ENCODE results near the gene KHNYN. TPM values are rescaled to one million over a fixed set of nuclear protein-coding genes. Genes with fewer than 3 reads are reported as not detected.

KHNYN gene
- polyA plus RNA-seq, 5 donors, result 41.3 to 53.1 (median 50.2) TPM

DNA sequence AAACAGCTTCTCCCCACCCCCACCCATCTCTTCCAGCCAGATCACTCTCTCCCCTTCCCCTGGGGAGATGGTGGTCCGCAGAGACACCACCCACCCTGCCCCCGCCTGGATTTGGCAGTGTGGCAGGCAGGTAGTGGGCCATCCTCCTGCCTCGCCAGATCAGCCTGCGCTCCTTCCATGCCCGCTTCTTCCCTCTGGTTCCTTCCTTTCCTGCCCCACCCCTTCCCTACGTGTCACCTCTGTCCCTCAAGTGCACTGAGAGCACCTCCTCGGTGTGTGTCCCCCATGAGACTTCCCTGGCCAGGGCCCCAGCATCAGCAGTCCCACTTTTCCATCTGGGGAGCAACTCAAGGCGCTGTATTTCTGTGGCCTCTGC lies 30.3 kb upstream of the KHNYN start:
- no peak for DNase-seq

DNA sequence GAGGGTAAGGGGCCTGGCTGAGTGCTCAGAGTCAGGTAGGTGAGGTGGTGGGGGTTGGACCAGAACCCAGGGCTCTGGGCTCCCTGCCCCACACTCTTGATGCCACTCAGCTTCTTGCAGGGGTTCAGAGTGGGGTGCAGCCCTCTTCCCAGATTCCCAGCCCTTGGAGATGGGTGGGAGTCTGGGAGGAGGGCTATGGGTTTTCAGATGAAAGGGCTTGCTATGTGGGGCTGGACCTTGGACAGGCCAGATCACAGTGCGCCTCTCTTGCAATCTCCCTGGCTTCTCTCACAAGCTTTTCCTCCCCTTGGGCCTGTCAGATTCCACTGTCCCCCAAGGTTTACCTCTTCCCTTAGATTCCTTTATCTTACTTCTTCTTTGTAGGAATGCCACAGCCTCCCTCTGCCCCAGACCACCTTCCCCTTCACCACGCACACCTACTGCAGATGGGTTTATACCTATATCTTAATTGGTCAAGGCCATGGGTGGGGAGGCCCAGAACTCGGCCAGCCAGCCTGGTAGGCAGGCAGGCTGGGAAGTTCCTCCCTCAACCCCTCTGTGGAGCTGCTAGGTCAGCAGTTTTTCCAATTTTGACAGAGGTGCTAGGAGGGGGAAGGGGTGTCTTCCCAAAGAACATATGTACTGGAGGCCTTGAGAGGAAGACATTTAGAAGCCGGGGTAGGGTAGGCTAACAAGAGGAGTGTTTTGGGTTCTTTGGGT lies 29.6 kb upstream of the KHNYN start:
- no peak for DNase-seq

DNA sequence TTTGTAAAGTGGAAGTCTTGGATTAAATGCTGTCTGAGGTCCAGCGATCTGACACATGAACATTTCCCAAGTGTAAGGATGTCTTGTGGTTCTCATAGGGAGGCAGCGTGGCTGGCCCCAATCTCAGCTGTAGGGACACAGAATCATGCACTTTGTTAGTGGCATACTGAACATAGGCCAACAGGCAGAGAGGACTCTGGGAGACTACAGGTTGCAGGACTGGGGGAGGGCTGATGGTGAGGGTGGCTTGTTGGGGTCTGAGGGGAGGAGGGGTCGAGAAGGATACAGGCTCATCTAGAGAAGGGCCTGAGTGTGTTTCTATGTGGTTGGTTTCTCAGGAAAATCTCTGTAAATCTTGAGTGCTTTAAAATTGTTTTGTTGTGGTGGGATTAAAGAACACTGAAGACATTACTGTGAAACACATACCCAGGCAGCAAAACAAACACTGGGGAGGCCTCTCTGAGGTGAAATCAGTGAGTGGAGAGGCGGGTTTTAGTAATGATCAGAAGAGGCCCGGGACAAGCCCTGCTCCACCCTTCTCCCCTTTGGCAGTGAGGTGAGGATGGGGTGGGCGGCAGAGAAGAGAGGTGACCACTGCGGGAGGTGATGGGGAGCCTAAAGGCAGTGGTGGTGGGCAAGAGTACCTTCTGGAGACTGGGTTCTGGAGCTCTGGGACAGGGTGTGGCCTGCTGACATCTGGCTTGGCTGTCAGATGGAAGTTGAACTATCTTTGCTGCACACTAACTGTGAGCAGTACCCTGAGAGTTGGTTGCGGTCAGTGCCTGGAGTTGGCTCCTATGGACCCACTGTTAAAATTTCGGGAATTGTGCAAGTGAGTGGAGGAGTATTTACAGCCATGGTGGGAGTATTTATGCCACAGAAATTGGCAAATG lies 27.7 kb upstream of the KHNYN start:
- DNase-seq, result no peak

DNA sequence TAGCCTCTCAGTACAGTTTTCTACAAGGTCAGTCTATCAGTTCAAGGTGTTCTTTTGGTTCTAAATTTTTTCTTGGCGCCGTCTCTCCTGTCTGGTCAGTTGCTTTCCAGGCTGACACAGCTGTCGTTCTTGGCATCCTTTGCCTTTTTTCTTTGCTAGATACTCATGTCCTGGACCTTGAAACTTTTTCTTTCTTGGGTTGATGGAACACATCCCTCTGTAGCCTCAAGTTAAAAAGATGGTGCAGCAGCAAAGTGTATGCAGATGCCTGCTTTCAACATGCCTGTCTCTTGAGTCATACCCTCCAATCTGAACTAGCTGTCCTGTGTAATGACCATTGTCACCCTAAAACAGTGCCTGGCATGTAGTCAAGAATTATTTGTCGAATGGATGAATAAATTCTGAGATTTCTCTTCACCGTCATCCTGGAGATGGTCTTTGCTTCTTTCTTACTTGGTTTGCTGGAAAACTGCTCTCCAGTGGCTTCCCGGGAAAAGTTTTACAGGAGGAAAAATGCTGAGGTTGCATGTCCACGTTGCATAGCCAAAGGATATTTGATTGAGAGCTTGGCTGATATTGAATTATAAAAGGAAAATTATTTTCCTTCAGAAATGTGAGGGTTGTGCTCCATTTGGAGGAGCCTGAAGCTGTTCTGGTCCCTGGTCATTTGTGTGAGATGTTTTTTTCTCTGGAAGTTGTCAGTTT lies 26.3 kb upstream of the KHNYN start:
- DNase-seq, result peak; percentile 70 to 71

DNA sequence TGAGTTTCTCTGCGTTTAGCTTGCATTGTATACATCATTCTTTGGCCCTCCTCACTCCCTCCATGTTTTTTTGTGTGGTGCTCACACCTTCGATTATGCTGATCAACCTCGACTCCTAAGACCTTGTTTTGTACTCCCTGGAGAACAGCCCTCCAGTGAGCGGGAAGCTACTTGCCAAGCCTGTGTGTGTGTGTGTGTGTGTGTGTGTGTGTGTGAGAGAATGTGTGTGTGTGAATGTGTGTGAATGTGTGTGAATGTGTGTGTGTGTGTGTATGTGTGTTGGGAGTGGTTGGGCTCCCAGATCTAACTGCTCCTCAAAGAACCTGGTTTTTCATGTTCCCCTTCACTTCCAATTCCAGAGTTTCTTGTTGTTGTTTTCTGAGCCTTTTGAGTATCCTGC lies 24.9 kb upstream of the KHNYN start:
- no peak for DNase-seq

DNA sequence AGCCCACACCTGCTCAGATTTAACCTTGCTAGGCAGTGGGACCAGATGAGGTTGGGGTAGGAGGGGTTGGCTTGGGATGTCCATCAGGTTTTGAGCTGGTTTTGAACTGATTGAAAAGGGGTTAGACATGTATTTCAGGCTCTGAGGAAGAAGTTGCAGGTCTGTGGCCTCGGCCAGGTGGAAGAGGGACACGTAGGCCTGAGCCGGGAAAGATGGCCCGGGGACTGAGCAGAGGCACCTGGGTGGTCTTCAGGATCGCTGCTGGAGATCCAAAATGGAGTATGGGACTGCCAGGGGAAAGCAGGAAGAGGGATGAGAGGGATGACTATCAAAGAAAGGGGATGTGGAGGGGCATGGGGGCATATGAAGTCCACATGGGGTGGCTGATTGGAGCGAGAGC lies 23.3 kb upstream of the KHNYN start:
- no peak for DNase-seq

DNA sequence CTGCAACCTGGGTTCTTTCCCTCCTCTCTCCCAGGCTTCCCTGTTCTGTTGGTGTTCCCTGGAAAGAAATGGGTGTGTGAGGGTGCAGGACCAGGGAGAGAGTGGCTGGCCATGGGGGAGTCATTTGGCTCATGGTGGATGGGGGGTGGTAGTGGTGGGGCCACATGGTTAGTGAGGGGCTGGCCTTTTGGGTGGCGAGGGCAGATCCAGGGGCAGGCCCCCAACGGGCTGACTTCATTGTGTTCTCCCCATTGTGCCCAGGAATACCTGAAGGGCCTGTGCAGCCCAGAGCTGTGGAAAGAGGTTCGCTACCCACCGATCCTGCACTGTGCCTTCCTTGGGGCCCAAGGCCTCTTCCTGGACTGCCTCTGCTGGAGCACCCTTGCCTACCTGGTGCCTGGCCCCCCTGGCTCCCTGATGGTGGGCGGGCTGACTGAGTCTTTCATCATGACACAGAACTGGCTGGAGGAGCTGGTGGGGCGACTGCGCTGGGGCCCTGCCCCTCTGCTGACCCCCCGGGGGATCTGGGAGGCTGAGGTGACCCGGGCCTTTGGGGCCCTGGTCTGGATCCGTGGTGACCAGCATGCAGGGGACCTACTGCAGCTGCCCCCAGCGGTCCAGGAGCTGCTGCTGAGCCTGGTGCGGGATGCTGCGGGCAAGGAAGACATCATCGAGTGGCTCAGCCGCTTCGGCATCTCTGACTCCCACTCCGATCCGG lies 22.0 kb upstream of the KHNYN start:
- no peak for DNase-seq

DNA sequence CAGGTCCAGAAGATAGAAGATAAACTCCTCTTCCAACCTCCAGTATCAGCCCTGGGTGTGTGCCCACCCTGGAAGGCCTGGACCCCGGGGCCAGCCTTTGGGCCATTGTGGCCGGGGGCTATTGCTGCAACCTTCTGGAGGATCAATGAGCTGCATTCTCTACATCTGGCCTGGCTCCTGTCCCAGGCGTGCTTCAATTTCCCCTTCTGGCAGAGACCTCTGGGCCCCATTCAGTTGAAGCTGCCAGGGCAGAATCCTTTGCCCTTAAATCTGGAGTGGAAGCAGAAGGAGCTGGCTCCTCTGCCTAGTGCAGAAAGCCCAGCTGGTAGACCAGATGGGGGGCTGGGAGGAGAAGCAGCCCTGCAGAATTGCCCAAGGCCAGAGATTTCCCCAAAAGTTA lies 21.0 kb upstream of the KHNYN start:
- DNase-seq, result no peak

DNA sequence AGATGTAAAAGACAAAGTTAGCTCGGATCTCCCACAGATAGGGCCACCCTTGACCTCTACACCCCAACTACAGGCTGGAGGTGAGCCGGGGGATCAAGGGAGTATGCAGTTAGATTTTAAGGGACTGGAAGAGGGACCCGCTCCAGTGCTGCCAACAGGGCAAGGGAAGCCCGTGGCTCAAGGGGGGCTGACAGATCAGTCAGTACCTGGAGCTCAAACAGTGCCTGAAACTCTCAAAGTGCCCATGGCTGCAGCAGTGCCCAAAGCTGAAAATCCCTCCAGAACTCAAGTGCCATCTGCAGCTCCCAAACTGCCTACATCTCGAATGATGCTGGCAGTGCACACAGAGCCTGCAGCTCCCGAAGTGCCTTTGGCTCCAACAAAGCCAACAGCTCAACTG lies 20.6 kb upstream of the KHNYN start:
- no peak for DNase-seq

DNA sequence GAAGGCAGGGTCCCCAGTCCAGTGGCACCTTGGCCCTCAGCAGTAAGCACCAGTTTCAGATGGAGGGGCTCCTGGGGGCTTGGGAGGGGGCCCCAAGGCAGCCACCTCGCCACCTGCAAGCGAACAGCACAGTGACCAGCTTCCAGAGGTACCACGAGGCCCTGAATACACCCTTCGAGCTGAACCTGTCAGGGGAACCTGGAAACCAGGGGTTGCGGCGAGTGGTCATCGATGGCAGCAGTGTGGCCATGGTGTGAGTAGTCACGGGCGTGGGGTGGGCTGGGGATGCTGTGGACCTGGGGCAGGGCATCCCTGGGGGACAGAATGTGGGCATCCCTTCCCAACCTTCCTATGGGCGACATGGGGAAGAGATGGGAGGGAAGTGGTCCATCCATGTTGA lies 19.8 kb upstream of the KHNYN start:
- no peak for DNase-seq

DNA sequence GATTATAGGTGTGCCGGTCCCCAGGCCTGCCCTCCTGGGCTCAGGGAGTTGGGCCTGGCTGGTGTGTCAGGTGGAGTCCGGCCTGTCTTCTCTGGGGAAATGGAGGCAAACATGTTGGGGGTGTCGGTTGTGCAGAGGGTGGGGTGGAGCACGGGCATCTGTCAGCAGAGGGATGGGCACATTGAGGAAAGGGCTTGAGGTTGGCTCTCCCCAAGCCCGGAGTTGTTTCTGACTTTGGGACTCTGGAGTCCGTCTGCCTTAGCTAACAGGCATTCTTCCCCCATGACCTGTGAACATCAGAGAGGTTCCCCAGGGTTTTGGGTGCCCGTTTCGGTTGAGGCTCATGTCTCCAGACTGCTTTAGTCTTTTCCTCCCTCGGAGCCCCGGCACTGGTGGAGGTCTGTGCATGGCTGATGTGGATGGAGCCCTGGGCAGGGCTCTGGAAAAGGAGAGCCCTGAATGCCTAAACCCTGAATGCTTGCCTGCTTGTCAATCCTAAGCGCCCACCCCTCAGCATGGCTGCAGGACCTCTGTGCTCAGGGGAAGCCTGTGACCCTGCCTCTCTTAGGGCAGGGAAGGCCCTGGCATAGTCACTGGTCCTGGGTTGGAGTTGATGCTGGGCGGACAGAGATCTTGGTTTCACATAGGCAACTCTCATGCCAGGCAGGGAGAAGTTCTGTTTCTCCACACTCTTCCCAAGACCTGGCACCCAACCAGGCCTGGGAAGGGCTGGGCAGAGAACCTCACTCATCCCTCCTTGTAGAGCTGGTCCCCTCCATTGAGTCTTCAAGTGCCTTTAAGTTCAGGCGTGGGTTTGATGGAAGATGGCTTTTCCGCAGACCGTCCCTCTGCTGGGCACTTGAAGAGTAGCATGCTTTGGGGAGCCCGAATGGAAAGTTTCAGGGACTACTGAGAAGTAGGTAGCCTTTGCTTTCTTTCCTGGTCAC lies 18.0 kb upstream of the KHNYN start:
- DNase-seq, result no peak

DNA sequence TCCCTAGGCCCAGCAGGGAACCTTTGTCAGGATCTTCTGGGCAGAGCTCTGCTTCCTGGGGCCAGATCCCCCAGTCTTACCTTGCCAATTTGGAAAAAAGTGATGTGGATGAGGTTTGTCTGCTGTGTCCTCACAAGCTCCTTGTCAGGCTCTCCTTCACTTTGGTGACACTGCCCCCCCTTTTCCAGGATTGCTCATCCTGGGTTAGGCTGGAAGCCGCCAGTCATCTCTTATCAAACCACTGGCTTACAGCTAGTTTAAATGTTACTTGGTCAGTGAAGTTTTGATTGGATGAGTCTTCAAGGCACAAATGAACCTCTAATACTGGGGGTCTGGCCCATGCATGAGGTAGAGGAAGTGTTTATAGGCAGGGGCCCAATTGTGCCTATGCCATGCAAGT lies 15.7 kb upstream of the KHNYN start:
- no peak for DNase-seq

DNA sequence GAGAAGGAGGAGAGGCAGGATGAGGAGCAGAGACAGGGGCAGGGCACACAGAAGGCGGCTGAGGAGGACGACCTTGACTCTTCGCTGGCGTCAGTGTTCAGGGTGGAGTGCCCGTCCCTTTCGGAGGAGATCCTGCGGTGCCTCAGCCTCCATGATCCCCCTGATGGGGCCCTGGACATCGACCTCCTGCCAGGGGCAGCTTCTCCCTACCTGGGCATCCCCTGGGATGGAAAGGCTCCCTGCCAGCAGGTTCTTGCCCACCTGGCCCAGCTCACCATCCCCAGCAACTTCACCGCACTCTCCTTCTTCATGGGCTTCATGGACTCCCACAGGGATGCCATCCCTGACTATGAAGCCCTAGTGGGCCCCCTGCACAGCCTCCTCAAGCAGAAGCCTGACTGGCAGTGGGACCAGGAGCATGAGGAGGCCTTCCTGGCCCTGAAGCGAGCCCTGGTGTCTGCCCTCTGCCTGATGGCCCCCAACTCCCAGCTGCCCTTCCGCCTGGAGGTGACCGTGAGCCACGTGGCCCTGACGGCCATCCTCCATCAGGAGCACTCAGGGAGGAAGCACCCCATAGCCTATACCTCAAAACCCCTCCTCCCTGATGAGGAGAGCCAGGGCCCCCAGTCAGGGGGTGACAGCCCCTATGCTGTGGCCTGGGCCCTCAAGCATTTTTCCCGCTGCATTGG lies 14.9 kb upstream of the KHNYN start:
- no peak for DNase-seq

DNA sequence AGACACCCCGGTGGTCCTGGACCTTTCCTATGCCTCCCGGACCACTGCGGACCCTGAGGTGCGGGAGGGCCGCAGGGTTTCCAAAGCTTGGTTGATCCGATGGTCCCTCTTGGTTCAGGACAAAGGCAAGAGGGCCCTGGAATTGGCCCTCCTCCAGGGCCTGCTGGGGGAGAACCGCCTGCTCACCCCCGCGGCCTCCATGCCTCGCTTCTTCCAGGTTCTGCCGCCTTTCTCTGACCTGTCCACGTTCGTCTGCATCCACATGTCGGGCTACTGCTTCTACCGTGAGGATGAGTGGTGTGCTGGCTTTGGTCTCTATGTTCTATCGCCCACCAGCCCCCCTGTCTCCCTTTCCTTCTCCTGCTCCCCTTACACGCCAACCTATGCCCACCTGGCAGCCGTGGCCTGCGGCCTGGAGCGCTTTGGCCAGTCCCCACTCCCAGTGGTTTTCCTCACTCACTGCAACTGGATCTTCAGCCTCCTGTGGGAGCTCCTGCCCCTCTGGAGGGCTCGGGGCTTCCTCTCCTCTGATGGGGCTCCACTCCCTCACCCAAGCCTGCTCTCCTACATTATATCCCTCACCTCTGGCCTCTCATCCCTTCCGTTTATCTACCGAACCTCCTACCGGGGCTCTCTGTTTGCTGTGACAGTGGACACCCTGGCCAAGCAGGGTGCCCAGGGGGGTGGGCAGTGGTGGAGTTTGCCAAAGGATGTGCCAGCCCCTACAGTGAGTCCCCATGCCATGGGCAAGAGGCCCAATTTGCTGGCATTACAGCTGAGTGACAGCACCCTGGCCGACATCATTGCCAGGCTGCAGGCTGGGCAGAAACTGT lies 14.1 kb upstream of the KHNYN start:
- DNase-seq, result no peak

DNA sequence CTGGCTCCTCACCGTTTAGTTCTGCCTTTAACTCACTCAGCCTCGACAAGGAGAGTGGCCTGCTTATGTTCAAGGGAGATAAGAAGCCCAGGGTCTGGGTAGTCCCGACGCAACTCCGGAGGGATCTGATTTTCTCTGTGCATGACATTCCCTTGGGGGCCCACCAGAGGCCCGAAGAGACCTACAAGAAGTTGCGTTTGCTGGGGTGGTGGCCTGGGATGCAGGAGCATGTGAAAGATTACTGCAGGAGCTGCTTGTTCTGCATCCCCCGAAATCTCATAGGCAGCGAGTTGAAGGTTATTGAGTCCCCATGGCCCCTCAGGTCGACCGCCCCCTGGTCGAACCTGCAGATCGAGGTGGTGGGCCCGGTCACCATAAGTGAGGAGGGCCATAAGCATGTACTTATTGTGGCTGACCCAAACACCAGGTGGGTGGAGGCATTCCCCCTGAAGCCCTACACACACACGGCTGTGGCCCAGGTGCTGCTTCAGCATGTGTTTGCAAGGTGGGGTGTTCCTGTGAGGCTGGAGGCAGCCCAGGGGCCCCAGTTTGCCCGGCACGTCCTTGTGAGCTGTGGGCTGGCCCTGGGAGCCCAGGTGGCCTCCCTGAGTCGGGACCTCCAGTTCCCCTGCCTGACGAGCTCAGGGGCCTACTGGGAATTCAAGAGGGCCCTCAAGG lies 13.4 kb upstream of the KHNYN start:
- DNase-seq, result no peak

DNA sequence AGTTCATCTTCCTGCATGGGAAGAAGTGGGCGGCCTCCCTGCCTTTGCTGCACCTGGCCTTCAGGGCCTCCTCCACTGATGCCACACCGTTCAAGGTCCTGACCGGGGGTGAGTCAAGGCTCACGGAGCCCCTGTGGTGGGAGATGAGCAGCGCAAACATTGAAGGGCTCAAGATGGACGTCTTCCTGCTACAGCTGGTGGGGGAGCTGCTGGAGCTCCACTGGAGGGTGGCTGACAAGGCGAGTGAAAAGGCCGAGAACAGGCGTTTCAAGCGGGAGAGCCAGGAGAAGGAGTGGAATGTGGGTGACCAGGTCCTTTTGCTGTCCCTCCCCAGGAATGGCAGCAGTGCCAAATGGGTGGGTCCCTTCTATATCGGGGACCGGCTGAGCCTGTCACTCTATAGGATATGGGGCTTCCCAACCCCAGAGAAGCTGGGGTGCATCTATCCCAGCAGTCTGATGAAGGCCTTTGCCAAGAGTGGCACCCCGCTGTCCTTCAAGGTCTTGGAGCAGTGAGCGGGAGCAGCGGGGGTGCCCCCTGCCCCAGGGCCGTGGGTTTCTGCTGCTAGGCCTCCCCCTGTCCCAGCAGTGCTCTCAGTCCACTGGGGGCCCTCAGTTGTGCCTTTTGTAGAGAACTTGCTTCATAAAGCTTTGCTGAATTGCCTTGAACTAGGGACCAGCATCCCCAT lies 12.7 kb upstream of the KHNYN start:
- no peak for DNase-seq

DNA sequence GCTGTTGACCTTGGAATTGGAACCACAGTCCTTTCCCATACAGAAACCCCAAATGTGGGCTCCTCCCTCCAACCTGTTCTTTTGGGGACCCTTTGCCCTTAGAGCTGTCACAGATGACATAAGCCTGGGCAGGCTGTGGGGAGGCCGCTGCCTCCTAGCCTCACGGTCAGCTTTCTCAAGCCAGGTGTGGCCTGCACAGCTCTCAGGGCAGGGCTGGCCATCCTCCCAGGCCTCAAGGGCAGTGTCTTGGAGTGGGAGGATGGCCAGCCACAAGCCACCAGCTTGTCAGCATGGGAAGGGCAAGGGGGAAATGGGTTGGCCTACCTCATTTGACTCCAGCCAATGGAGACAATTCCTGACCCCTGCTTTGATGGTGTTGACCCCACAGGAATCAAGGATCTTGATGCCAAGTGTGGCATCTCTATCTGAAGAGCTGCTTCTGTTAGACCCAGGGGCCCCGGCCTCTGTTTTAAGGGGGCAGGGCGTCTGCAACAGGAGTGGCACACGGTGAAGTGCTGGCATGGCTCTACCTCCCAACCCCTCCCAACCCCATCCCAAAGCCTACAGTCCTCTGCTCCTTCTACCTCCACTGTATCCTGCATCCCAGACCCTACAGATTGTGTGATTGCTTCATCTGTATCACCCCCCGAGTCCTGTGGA lies 11.8 kb upstream of the KHNYN start:
- no peak for DNase-seq

DNA sequence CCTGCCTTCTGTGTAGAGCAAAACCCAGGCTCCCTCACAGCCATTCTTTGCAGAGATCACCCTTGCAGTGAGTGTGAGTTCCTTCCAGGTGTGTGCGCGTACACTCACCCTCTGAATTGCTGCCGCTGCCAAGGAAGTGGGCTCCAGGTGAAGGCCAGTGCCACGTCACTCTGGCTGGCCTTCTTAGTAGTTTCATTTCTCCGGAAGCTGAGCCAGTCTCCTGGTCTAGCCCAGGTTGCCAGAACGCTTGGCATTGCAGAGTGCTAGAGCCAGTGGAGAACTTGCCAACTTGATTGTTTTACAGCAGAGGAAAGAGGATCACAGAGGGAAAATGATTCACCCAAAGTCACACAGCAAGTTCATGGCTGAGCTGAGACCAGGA lies 11.3 kb upstream of the KHNYN start:
- no peak for DNase-seq

All from right lung (tissue), 5 donors.